KMS-11 (cell line): ENCODE measurements around the gene TCEAL7.

ENCODE experiments used
- H2AFZ ChIP-seq: fragments of 200-600 bp; sonication (generic); 2 replicates; pipeline ENCODE4 v1.6.1; 2016; ENCODE audit warnings: antibody characterized with exemption, mixed run types, low read depth
- H3K27ac ChIP-seq: fragments of 200-600 bp; sonication (generic); 2 replicates; pipeline ENCODE4 v1.6.1; 2016; ENCODE audit warnings: mild to moderate bottlenecking, mixed run types
- H3K27me3 ChIP-seq: fragments of 200-600 bp; sonication (generic); 2 replicates; pipeline ENCODE4 v1.6.1; 2017; ENCODE audit warnings: mild to moderate bottlenecking, low read depth, mixed run types, moderate library complexity; ENCODE audit not compliant: insufficient read depth
- H3K36me3 ChIP-seq: fragments of 200-600 bp; sonication (generic); 2 replicates; pipeline ENCODE4 v1.6.1; 2017; ENCODE audit warnings: mild to moderate bottlenecking, mixed run types; ENCODE audit not compliant: insufficient read depth
- H3K4me1 ChIP-seq: fragments of 200-600 bp; sonication (generic); 2 replicates; pipeline ENCODE4 v1.6.1; 2016; ENCODE audit warnings: mild to moderate bottlenecking, low read depth, mixed run types; ENCODE audit not compliant: poor library complexity, severe bottlenecking
- H3K4me2 ChIP-seq: fragments of 200-600 bp; sonication (generic); 2 replicates; pipeline ENCODE4 v1.7.0; 2016; ENCODE audit warnings: mild to moderate bottlenecking, mixed run types
- H3K4me3 ChIP-seq: fragments of 200-600 bp; sonication (generic); IDR thresholded peaks from 2 replicates; pipeline ENCODE4 v1.6.1; 2017; ENCODE audit warnings: low read depth, low read length, mixed read lengths; ENCODE audit not compliant: insufficient read depth
- H3K79me2 ChIP-seq: fragments of 200-600 bp; sonication (generic); 2 replicates; pipeline ENCODE4 v1.6.1; 2016; ENCODE audit warnings: low read depth, mixed run types; ENCODE audit not compliant: insufficient read depth
- H3K9ac ChIP-seq: fragments of 200-600 bp; sonication (generic); 2 replicates; pipeline ENCODE4 v1.6.1; 2016; ENCODE audit warnings: mild to moderate bottlenecking, mixed run types
- H4K20me1 ChIP-seq: fragments of 200-600 bp; sonication (generic); 2 replicates; pipeline ENCODE4 v1.6.1; 2016; ENCODE audit warnings: mild to moderate bottlenecking, mixed run types; ENCODE audit not compliant: insufficient read depth
- CTCF ChIP-seq: fragments of 200-600 bp; sonication (generic); conservative IDR thresholded peaks from 2 replicates; pipeline ENCODE4 v1.6.1; 2017; ENCODE audit warnings: low read depth, mild to moderate bottlenecking, antibody characterized with exemption, low read length, moderate library complexity, mixed read lengths

The TCEAL7 gene

GRCh38 chrX:103378990-103379389 lies 49.0 kb downstream of the TCEAL7 start:
- H2AFZ ChIP-seq = no peak overlapping the region
- no peak for TF ChIP-seq CTCF
- H3K4me2 ChIP-seq = no peak overlapping the region
- H3K27ac ChIP-seq = no peak overlapping the region
- H3K4me1 ChIP-seq = peaks cover 3% of the 10 kb centered on the region
- H3K27me3 ChIP-seq = no peaks in the 10 kb centered on the region
- H4K20me1 ChIP-seq = no peaks in the 10 kb centered on the region
- H3K79me2 ChIP-seq = no peaks in the 10 kb centered on the region
- H3K9ac ChIP-seq = no peak overlapping the region
- no peak overlapping the region for H3K4me3 ChIP-seq
- no peaks in the 10 kb centered on the region for H3K36me3 ChIP-seq
